HepG2 (cell line): ENCODE data around the gene ZNF526. TPM values are rescaled to one million over a fixed set of nuclear protein-coding genes. Genes with fewer than 3 reads are reported as not detected.

Experiments
- ARNTL ChIP-seq: sonication (generic); formaldehyde crosslinking; IDR thresholded peaks from 2 replicates; pipeline ENCODE4 v1.4.0; 2020; ENCODE audit warnings: mild to moderate bottlenecking, missing genetic modification reagents
- ERF ChIP-seq: IDR thresholded peaks from 2 replicates; pipeline ENCODE4 v1.6.1; 2018; ENCODE audit warnings: missing biosample characterization, missing genetic modification reagents
- GFI1 ChIP-seq: sonication (generic); formaldehyde crosslinking; IDR thresholded peaks from 2 replicates; pipeline ENCODE4 v1.5.0; 2020; ENCODE audit warnings: missing genetic modification reagents, mild to moderate bottlenecking, borderline replicate concordance
- HNF4G ChIP-seq, 2 experiments: sonication (generic) in 1 of 2; formaldehyde crosslinking in 1 of 2; IDR thresholded peaks; 2 replicates each; pipeline versions ENCODE4 v1.4.0 to v1.6.1; 2011 to 2020; ENCODE audit warnings: borderline replicate concordance in 2 of 2, low read depth in 2 of 2, mild to moderate bottlenecking in 2 of 2, low read length in 1 of 2, missing genetic modification reagents in 1 of 2, moderate library complexity in 1 of 2
- HNRNPK ChIP-seq: fragments of 200-400 bp; formaldehyde crosslinking; IDR thresholded peaks from 2 replicates; pipeline ENCODE4 v1.6.1; 2018; ENCODE audit warnings: low read length, low read depth, moderate library complexity, mild to moderate bottlenecking; ENCODE audit not compliant: poor library complexity, severe bottlenecking
- KLF12 ChIP-seq: sonication (generic); formaldehyde crosslinking; IDR thresholded peaks from 2 replicates; pipeline ENCODE4 v1.4.0; 2020; ENCODE audit warnings: missing genetic modification reagents, borderline replicate concordance
- KLF13 ChIP-seq: sonication (generic); formaldehyde crosslinking; IDR thresholded peaks from 2 replicates; pipeline ENCODE4 v1.4.0; 2020; ENCODE audit warnings: mild to moderate bottlenecking, missing genetic modification reagents
- MIXL1 ChIP-seq: IDR thresholded peaks from 2 replicates; pipeline ENCODE4 v1.6.1; 2016
- MYC ChIP-seq: sonication (generic); formaldehyde crosslinking; IDR thresholded peaks from 2 replicates; pipeline ENCODE4 v1.9.0; 2021; ENCODE audit warnings: missing genetic modification reagents, borderline replicate concordance
- NFE2 ChIP-seq: sonication (generic); formaldehyde crosslinking; IDR thresholded peaks from 2 replicates; pipeline ENCODE4 v1.4.0; 2020; ENCODE audit warnings: missing genetic modification reagents
- NR2F2 ChIP-seq: IDR thresholded peaks from 2 replicates; pipeline ENCODE4 v1.6.1; 2012; ENCODE audit warnings: low read depth, inconsistent platforms, borderline replicate concordance
- SALL2 ChIP-seq: sonication (generic); formaldehyde crosslinking; IDR thresholded peaks from 2 replicates; pipeline ENCODE4 v1.8.1; 2023; ENCODE audit warnings: mild to moderate bottlenecking, missing genetic modification reagents, inconsistent platforms
- SP2 ChIP-seq: sonication (generic); formaldehyde crosslinking; IDR thresholded peaks from 2 replicates; pipeline ENCODE4 v1.5.1; 2020; ENCODE audit warnings: mild to moderate bottlenecking, missing genetic modification reagents
- ZBTB44 ChIP-seq: sonication (generic); formaldehyde crosslinking; IDR thresholded peaks from 2 replicates; pipeline ENCODE4 v1.4.0; 2020; ENCODE audit warnings: missing genetic modification reagents
- ZNF235 ChIP-seq: sonication (generic); formaldehyde crosslinking; IDR thresholded peaks from 2 replicates; pipeline ENCODE4 v1.8.1; 2023; ENCODE audit warnings: mild to moderate bottlenecking, missing genetic modification reagents, borderline replicate concordance
- ZNF431 ChIP-seq: sonication (generic); formaldehyde crosslinking; IDR thresholded peaks from 2 replicates; pipeline ENCODE4 v1.9.0; 2022; ENCODE audit warnings: missing genetic modification reagents, low read depth, mild to moderate bottlenecking, borderline replicate concordance
- ZNF768 ChIP-seq: sonication (generic); formaldehyde crosslinking; IDR thresholded peaks from 2 replicates; pipeline ENCODE4 v1.4.0; 2020; ENCODE audit warnings: missing genetic modification reagents
- ZNF850 ChIP-seq: sonication (generic); formaldehyde crosslinking; conservative IDR thresholded peaks from 2 replicates; pipeline ENCODE4 v1.9.0; 2021; ENCODE audit warnings: mild to moderate bottlenecking, missing genetic modification reagents
- polyA plus RNA-seq, 8 experiments: library from polyadenylated mRNA; depleted of rRNA in 3 of 8; stranded (reverse) in 7 of 8; unstranded in 1 of 8; fragments of >200 nt; fragmentation: Illumina TruSeq in 4 of 8; extraction: Trizol in 4 of 8; gene quantifications; 2 replicates each; pipeline versions ENCODE4 v1.2.1 to v1.2.3, GENCODE V29; 2011 to 2016; ENCODE audit warnings: low read depth in 4 of 8, missing spikeins in 1 of 8, mixed read lengths in 1 of 8; ENCODE audit not compliant: insufficient read depth in 1 of 8
- total RNA-seq, 5 experiments: library from RNA; depleted of rRNA; stranded (reverse); fragments of >200 nt; fragmentation: Illumina TruSeq; extraction: Trizol; gene quantifications; 2 replicates each; pipeline ENCODE4 v1.2.3, GENCODE V29; 2016; ENCODE audit warnings: low read depth in 1 of 5
- TF ChIP-seq, protein P1 (sequence below): sonication (generic); formaldehyde crosslinking; IDR thresholded peaks from 2 replicates; pipeline ENCODE4 v1.5.1; 2020; ENCODE audit warnings: missing genetic modification reagents, mild to moderate bottlenecking, borderline replicate concordance
- TF ChIP-seq, protein P2 (sequence below): sonication (generic); formaldehyde crosslinking; IDR thresholded peaks from 2 replicates; pipeline ENCODE4 v1.4.0; 2020; ENCODE audit warnings: missing genetic modification reagents

ZNF526 gene
- total and polyA plus RNA-seq, 2 of the 13 experiments (the other 11 are each of a cell fraction or from before 2014, with no cell fraction given) = 3.3 to 8.4 TPM

DNA sequence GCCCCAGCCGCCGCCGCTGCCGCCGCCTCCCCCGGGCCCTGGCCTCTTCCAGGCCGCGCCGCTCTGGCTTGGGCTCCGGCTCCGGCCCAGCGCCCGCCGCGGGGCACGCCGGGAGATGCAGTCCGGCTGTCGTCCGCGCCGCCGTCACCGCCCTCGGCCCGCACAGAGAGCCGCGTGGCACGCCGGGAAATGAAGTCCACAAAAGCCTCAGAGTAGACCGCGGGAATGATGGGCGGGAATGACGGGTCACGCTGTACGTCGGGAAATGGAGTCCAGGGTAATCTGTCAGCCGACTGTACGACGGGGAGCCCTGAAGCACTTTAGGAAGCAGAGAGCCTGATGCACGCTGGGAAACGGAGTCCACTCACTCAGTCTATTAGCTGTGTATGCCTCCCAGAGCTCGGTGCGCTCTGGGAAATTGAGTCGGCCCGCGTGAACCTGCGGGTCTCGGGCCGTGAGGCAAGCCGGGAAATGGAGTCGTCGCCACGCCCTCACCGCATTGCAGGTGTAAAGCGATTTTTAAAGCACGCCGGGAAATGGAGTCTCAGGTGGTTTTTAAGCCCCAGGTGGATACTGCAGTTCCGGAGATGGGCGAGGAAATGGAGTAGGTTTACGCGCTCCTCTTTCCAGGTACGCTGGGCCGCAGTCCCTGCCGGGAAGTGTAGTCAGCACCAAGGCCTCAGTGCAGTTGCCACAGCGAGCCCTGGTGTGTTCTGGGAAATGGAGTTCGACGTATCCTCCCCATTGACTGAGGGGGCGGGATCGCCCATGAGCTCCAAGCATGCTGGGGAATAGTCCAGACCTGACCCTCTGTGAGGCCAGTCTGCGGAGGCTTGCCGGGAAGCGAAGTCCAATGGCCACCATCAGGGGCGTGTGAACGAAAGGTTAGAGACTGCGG lies 22.6 kb downstream of the ZNF526 start, which contains the start of gene GSK3A (continued):
- TF ChIP-seq, protein P1, sequence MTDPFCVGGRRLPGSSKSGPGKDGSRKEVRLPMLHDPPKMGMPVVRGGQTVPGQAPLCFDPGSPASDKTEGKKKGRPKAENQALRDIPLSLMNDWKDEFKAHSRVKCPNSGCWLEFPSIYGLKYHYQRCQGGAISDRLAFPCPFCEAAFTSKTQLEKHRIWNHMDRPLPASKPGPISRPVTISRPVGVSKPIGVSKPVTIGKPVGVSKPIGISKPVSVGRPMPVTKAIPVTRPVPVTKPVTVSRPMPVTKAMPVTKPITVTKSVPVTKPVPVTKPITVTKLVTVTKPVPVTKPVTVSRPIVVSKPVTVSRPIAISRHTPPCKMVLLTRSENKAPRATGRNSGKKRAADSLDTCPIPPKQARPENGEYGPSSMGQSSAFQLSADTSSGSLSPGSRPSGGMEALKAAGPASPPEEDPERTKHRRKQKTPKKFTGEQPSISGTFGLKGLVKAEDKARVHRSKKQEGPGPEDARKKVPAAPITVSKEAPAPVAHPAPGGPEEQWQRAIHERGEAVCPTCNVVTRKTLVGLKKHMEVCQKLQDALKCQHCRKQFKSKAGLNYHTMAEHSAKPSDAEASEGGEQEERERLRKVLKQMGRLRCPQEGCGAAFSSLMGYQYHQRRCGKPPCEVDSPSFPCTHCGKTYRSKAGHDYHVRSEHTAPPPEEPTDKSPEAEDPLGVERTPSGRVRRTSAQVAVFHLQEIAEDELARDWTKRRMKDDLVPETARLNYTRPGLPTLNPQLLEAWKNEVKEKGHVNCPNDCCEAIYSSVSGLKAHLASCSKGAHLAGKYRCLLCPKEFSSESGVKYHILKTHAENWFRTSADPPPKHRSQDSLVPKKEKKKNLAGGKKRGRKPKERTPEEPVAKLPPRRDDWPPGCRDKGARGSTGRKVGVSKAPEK (CRISPR knock-in tag) = no peak
- TF ChIP-seq NR2F2 (peak; percentile 31; the same call in 1 of the 2 replicates), MIXL1 (CRISPR knock-in tag) (peak; percentile 67; the same call in 1 of the 2 replicates), HNF4G (IDR thresholded peaks at IDR 0.05; ENCODE audit: borderline replicate concordance, low read depth, low read length) (peak; percentile 38; the same call in 1 of the 2 replicates), HNF4G (CRISPR knock-in tag; IDR thresholded peaks at IDR 0.05; ENCODE audit: borderline replicate concordance, low read depth) (no peak), ZNF235 (CRISPR knock-in tag) (peak; percentile 70; the same call in 1 of the 2 replicates), MYC (CRISPR knock-in tag) (peak; percentile 47), SP2 (CRISPR knock-in tag) (peak; percentile 66), NFE2 (CRISPR knock-in tag) (no peak), ARNTL (CRISPR knock-in tag) (no peak), ZNF850 (CRISPR knock-in tag) (no peak), ZNF768 (CRISPR knock-in tag) (peak; percentile 12; the same call in 1 of the 2 replicates), KLF13 (CRISPR knock-in tag) (no peak), KLF12 (peak; percentile 65), GFI1 (CRISPR knock-in tag) (no peak), ERF (CRISPR knock-in tag) (peak; percentile 40; the same call in 1 of the 2 replicates), HNRNPK (no peak), ZNF431 (CRISPR knock-in tag) (0 out of 2 replicates have a peak, but pooled peaks have one; percentile 67), SALL2 (CRISPR knock-in tag) (peak; percentile 68; the same call in 1 of the 2 replicates), ZBTB44 (no peak)
- TF ChIP-seq, protein P2, sequence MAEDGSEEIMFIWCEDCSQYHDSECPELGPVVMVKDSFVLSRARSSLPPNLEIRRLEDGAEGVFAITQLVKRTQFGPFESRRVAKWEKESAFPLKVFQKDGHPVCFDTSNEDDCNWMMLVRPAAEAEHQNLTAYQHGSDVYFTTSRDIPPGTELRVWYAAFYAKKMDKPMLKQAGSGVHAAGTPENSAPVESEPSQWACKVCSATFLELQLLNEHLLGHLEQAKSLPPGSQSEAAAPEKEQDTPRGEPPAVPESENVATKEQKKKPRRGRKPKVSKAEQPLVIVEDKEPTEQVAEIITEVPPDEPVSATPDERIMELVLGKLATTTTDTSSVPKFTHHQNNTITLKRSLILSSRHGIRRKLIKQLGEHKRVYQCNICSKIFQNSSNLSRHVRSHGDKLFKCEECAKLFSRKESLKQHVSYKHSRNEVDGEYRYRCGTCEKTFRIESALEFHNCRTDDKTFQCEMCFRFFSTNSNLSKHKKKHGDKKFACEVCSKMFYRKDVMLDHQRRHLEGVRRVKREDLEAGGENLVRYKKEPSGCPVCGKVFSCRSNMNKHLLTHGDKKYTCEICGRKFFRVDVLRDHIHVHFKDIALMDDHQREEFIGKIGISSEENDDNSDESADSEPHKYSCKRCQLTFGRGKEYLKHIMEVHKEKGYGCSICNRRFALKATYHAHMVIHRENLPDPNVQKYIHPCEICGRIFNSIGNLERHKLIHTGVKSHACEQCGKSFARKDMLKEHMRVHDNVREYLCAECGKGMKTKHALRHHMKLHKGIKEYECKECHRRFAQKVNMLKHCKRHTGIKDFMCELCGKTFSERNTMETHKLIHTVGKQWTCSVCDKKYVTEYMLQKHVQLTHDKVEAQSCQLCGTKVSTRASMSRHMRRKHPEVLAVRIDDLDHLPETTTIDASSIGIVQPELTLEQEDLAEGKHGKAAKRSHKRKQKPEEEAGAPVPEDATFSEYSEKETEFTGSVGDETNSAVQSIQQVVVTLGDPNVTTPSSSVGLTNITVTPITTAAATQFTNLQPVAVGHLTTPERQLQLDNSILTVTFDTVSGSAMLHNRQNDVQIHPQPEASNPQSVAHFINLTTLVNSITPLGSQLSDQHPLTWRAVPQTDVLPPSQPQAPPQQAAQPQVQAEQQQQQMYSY = no peak
